ENCODE data around the gene AIF1L.

GRCh38 chr9:131097126-131097947 lies 1.0 kb downstream of the AIF1L start:
- TF ChIP-seq CTCF (IDR thresholded peaks at IDR 0.05) (no peak), POLR2A (IDR thresholded peaks at IDR 0.05) (no peak), POLR2AphosphoS5 (IDR thresholded peaks at IDR 0.05; ENCODE audit: insufficient read depth in 1 of 2, low read depth in 1 of 2) (no peak)
